ENCODE measurements around the gene SPSB4.
A peak's percentile ranks its signal among the peaks of the same experiment; 100 is the strongest.

The SPSB4 gene

DNA sequence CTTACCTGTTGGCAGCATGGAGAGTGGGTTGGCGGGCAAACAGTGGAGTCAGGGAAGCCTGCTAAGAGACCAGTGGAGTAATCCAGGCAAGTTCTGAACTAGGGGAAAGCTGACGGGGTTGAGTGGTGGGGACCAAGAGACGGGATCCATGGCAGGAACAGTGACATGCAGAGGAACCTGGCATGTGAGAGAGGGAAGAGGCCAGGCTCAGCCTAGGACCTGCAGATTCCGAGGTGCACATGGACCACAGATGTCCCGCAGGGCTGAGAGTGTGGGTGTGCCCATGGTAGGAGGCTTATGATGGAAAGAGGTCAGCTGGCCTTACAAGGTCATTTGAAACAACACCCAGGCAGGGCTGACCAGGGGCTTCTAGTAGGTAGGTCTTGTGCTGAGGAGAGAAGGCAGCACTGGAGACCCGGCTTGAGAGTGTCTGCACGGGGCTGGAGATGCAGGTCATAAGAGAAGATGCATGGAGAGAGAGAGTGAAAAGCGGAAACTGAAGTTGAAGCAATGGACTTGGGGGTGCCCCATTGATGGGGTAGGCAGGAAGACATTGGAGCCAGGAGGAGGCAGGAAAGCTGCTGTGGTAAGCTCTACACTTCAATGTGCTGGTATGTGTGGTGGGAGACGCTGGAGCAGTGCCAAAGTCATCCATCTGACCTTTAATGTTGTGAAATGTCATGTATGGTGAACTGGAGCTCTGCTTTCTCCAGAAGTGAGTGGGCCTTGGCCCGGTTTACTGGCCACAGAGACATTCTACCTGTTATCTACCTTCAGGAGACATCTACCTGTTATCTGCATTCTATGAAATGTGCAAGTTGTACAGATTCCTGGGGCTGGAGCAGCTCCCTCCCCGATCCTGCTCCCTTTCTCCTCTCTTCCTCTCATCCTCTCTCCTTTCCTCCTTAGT, 4.6 kb downstream of the SPSB4 start:
- DNase-seq, result no peak

GRCh38 chr3:141056751-141057171, 5.6 kb downstream of the SPSB4 start:
- DNase-seq, result no peak

- no peak for DNase-seq
These were observed 6.3 kb downstream of the SPSB4 start for GRCh38 chr3:141057436-141057835.

DNA sequence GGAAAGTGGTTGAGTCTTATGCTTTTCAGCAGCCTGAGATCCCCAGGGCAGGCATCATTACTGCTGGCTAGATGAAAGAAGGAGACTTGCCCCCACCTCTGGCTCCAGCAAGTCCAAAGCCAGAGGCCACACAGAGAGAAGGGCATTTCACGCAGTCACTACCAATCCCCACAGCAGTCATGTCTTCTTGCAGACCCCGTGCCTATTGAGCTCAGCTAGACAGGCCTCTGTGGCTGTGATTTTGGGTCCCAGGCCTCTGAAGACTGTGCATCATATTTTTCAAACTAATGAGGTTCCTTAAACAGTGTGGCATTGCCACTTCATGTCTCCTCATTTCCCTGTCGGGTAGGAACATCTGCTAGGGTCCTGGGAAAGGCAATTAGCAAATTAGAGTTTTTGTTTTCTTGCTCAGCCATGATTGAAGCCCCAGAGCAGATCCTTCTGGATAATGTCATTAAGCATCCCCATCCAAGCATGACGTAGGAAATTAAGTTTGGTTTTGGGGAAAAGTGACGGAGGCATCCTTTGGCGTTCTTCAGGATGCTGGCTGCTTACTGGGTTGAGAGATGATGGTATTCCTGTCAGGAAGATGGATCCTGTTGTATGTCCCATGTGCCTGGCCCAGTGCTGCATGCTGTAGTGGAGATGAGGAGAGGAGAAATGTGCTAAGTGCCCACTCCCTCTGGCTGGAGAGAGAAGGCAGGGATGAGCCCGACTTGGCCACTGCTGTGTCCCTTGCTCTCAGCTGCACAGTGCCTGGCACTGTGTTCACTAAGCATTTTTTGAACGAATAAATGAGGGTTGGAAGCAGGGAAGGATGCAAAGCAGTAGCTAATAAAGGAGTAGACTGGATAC, 7.0 kb downstream of the SPSB4 start:
- no peak for DNase-seq

DNA sequence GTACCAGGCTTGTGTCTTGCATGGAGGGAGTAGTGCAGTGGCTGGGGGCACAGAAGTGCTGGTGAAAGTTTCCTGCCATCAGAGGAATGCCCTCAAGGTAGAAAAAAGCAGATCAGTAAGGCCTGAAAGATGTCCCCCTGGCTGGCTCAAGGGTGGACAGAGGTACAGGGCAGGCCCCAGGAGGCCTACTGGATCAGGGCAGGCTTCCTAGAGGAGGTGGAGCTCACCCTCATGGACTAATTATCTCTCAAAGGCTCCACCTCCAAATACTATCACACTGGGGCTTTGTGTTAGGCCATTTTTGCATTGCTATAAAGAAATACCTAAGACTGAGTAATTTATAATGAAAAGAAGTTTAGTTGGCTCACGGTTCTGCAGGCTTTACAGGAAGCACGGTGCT, 7.8 kb downstream of the SPSB4 start:
- no peak for DNase-seq

GRCh38 chr3:141059816-141060215, 8.7 kb downstream of the SPSB4 start:
- DNase-seq, result no peak

GRCh38 chr3:141060327-141060726, 9.2 kb downstream of the SPSB4 start:
- DNase-seq, result no peak

DNA sequence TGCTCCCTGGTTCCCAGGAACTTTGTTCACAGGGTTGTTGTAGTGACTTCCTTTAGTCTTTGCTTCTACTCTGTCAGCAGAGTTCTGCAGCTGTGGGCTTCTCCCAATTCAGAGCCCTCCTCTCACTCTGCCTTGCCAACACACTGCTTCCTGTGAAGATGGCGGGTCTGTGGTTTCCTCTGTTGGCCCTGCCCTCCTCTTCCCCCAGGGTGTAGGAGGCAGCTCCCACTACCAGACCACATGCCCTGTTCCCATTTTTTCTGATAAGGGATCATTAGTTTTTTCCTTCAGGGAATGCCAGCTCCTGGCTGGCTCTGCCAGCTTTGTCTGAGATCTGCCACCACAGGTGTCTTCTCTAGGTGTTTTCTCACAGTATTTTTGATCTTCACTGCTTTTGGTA, 12.7 kb downstream of the SPSB4 start:
- no peak for DNase-seq

DNA sequence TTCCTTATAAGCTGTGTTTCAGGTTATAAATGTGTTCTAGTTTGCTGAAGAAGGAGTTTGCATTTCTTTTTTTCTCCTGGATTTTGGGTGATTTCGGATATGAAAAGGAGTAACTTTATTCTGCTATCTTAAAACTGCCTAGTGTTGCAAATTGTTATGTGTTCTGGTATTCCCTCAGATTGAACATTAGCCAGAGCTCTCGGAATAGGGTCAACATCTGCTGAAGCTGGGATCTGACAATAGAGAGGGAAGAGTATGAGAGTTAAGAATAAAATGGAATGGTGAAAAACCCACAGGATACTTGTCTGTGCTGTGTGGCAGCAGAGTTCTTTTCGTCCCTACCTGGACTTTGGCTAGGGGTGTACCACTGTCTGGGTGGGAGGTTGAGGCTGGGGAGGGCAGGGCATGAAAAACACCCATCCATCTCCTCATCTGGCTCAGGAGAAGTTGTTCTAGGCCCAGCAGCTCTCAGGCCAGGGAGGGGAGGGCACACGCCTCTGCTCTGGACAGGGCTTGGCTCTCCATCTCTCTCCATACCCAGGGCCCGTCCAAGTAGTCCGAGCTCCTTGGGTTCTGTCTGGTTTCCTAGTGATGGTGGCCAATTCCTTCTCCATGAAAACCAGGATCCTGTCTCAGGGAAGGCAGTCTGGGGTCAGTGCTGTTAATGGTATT, 13.2 kb downstream of the SPSB4 start:
- no peak for DNase-seq

DNA sequence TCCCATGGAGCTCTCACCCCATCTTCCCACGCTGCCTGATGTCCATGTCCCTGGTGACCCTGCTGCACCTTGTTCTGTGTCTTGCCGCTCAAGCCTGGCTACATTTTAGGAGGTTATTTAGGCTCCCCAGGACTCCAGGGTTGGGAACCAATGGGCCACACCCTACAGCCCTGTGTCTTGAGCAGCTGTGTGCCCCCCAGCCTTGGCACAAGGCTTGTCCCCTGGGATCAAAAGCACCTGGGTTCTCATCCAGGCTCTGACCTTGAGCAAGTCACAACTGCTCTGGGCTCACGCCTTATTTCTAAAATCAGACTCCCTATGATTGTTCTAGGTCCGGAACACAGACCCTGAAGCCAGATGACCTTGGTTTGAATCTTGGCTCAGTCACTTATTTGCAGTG, 14.1 kb downstream of the SPSB4 start:
- DNase-seq, result no peak

GRCh38 chr3:141065841-141066805, 15.0 kb downstream of the SPSB4 start:
- no peak for DNase-seq

DNA sequence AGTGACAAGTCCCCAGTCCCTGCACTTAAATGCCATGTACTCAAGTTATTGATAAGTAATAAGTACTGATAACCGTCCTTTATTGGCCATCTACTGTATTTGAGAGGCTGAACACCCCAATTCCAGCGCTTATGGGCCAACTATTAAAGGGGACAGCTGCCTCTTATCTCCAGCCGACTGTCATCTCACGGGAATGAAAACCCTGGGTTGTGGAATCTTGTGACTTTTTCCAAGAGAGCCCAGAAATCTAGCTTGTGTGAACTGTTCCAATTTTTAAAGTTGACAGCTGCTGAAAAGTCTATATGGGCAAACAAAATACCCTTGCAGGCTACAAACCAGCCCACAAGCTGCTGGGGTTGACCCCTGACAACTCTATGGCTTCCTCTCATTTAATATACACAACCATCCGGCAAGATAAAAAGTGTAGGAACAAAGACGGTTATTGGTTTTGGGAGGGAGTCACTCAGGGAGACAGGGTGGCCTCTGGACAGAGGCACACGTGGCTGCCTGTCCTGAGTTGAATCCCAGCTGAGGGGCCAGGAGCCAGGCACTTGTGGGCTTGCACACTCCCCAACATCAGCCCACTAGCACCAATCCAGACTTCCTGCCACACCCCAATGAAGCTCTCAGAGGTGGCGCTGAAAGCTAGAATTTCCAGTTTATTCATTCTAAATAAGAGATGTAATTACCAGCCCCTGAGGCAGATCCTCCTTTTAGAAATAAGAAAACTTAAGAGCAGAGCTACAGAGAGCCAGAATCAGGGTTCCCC, 16.2 kb downstream of the SPSB4 start:
- no peak for DNase-seq

DNA sequence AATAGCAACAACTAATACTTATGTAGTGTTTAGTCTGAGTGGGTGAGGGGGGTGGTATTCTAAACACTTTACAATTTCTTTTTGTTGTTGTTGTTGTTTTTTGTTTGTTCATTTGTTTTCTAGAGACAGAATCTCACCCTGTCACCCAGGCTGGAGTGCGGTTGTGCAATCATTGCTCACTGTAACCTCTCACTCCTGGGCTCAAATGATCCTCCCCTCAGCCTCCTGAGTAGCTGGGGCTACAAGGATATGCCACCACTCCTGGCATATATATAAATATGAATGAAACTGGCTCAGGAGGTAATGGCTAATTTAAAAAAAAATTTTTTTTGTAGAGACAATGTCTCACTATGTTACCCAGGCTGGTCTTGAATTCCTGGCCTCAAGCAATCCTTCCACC, 19.1 kb downstream of the SPSB4 start:
- DNase-seq, result no peak

GRCh38 chr3:141070727-141071357, 19.7 kb downstream of the SPSB4 start:
- no peak for DNase-seq

GRCh38 chr3:141071681-141072260, 20.6 kb downstream of the SPSB4 start:
- DNase-seq, result no peak

- no peak for DNase-seq
These were observed 21.8 kb downstream of the SPSB4 start for GRCh38 chr3:141072950-141073349.

DNA sequence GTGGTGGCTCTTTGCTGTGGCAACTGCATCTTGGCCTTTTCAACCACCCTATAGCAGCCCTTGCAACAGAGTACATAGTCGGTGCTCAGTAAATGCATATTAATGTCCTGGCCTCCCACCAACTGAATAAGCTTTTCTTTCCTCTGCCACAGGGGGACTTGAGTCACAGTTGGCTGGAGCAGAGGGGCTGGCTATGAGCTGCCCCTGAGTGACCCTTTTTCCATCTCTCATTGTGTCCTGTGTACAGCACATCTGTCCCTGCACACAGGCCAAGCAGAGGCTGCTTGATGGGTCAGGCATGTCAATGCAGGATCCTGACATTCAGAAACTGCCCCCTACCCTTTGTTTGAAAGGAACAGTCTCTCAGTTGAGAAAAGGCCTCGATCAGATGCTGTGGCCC, 22.4 kb downstream of the SPSB4 start:
- no peak for DNase-seq

DNA sequence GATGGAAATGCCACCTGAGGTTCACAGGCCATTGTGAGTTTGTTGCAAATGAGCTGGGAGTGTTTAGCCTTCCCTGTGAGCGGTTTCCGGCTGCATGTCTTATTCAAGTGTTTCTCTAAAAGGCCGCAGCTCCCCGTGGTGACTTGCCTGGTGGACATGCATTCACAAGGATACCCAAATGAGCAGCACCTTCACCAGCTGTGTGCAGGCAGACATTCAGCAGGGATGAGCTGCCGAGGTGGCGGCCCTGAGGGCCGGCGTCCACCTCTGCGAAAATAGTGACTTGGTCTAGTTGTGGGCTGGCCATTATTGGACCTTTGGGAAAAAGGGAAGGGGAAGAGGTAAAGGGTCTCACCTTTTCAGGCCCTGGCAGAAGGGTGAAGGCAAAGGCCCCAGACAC, 23.4 kb downstream of the SPSB4 start:
- DNase-seq, result no peak

DNA sequence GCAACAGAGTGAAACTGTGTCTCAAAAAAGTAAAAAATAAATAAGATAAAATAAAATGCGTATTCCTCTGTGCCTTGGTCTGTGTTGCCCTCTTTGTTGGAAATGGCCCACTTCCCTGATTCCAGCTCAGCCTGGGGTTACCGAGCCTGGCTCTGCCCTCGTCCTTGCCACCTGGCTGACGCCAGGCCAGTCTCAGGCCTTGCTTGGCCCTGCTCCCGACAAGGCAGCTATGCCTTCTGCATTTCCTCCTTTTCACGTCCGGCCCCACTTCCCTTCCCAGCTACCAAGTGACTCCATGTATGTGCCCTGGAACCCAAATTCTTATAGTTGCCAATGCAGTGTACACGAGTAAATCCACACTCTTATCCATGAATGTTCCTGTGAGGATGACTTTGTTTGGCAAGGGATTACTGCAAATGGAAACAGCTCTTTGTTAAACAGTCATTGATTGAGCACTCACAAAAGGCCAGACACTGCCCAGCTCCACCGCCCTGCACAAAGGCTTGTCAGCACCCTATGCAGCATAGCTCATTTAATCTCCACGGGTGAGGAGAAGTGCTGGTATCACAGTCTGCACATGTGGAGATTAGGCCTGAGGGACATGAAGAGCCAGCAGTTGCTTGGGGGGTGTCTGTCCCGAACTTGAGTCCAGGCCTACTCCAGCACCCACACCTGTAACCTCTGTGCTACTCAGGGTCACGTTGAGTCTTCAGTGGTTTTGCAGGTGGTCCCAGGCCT, 25.1 kb downstream of the SPSB4 start:
- DNase-seq, result peak in 2 of 3 donors; percentile 30 to 38
